PC-9 (cell line): ENCODE measurements around the gene AGAP3.

Experiments used
- CTCF ChIP-seq: fragments of 200-600 bp; sonication (generic); conservative IDR thresholded peaks from 2 replicates; pipeline ENCODE4 v1.6.1; 2017; ENCODE audit warnings: mixed run types, antibody characterized with exemption, mild to moderate bottlenecking, moderate library complexity
- EZH2 ChIP-seq: fragments of 200-600 bp; sonication (generic); IDR thresholded peaks from 2 replicates; pipeline ENCODE4 v1.8.0; 2017; ENCODE audit warnings: antibody characterized with exemption, low read depth

- TF ChIP-seq CTCF: no peak
- no peak for TF ChIP-seq EZH2
Observed at GRCh38 chr7:151043959-151044358, 42.3 kb upstream of the AGAP3 start.
